HG02870 (cell line): ENCODE results near the gene SCAI.
"Not testable (repeated sequence)": the region's sequence is repeated elsewhere in the genome, so short reads cannot be mapped to it uniquely, and the experiment has no call there.

Source experiments
- ATAC-seq: cut with Tn5 transposase; IDR thresholded peaks from one replicate; pipeline ENCODE4 v1.9.1; 2021; ENCODE audit warnings: mild to moderate bottlenecking, moderate library complexity; ENCODE audit not compliant: unreplicated experiment

The SCAI gene

GRCh38 chr9:125043148-125043547, 100.2 kb downstream of the SCAI start:
- no peak for ATAC-seq

GRCh38 chr9:125038166-125038565, 105.2 kb downstream of the SCAI start:
- no peak for ATAC-seq

GRCh38 chr9:125028041-125028440, 115.3 kb downstream of the SCAI start:
- no peak for ATAC-seq

GRCh38 chr9:125024917-125025316, 118.4 kb downstream of the SCAI start:
- ATAC-seq: no peak

- ATAC-seq: no peak
These were observed 122.3 kb downstream of the SCAI start for GRCh38 chr9:125021069-125021468.

GRCh38 chr9:125015655-125016054, 127.7 kb downstream of the SCAI start:
- ATAC-seq: not testable (repeated sequence)

GRCh38 chr9:125012013-125012412, 131.3 kb downstream of the SCAI start:
- not testable (repeated sequence) for ATAC-seq

- ATAC-seq: no peak
These were observed 134.7 kb downstream of the SCAI start for GRCh38 chr9:125008599-125008998.

- ATAC-seq: no peak
These were observed 140.0 kb downstream of the SCAI start for GRCh38 chr9:125003332-125003731.

GRCh38 chr9:124983698-124984097, 159.6 kb downstream of the SCAI start:
- no peak for ATAC-seq

GRCh38 chr9:124980431-124980830, 162.9 kb downstream of the SCAI start:
- ATAC-seq: no peak

GRCh38 chr9:124975131-124975530, 168.2 kb downstream of the SCAI start:
- no peak for ATAC-seq

GRCh38 chr9:124973807-124974206, 169.5 kb downstream of the SCAI start:
- no peak for ATAC-seq

GRCh38 chr9:124972241-124972770, 171.0 kb downstream of the SCAI start:
- ATAC-seq: no peak

GRCh38 chr9:124969401-124969800, 173.9 kb downstream of the SCAI start:
- no peak for ATAC-seq

- no peak for ATAC-seq
These were observed 175.1 kb downstream of the SCAI start for GRCh38 chr9:124968238-124968637.

- ATAC-seq: not testable (repeated sequence)
These were observed 177.4 kb downstream of the SCAI start for GRCh38 chr9:124965775-124966568.

- ATAC-seq: no peak
These were observed 178.7 kb downstream of the SCAI start for GRCh38 chr9:124964604-124965003.

- ATAC-seq: no peak
These were observed 179.3 kb downstream of the SCAI start for GRCh38 chr9:124964056-124964455.

GRCh38 chr9:124960409-124960752, 182.9 kb downstream of the SCAI start:
- ATAC-seq: no peak

GRCh38 chr9:124959671-124960408, 183.5 kb downstream of the SCAI start:
- ATAC-seq: not testable (repeated sequence)

- no peak for ATAC-seq
These were observed 189.1 kb downstream of the SCAI start for GRCh38 chr9:124954255-124954654.
